ENCODE data around the gene PLAC1. TPM values are rescaled to one million over a fixed set of nuclear protein-coding genes. Genes with fewer than 3 reads are reported as not detected.

The PLAC1 gene
- total RNA-seq, 1 experiment from 2014 or later: 0.34 TPM

- TF ChIP-seq REST (IDR thresholded peaks at IDR 0.05; ENCODE audit: low read depth) (no peak), EGR1 (IDR thresholded peaks at IDR 0.05; ENCODE audit: low read depth) (no peak), TCF7L2 (IDR thresholded peaks at IDR 0.05; ENCODE audit: borderline replicate concordance, extremely low read depth, insufficient read depth, insufficient read length) (no peak), ZNF274 (IDR thresholded peaks at IDR 0.05; ENCODE audit: low read depth, low read length) (no peak), JUND (IDR thresholded peaks at IDR 0.05) (no peak), YY1 (IDR thresholded peaks at IDR 0.05; ENCODE audit: extremely low read depth, insufficient replicate concordance, low read depth, low read length) (no peak)
Observed at GRCh38 chrX:134672101-134672500, 13.8 kb upstream of the PLAC1 start (continued).

- Histone ChIP-seq H2AFZ (ENCODE audit: low read depth, low read length, poor library complexity, severe bottlenecking) (no peak overlapping the region), H3K9me3 (ENCODE audit: control insufficient read depth in 1 of 2, insufficient read depth in 1 of 2, low read depth in 1 of 2, low read length in 2 of 2) (no peaks in the 10 kb centered on the region), H3K4me2 (ENCODE audit: low read length) (no peak overlapping the region), H4K20me1 (ENCODE audit: insufficient read depth) (no peaks in the 10 kb centered on the region), H3K9me2 (ENCODE audit: insufficient read depth) (no peaks in the 10 kb centered on the region), H3K9ac (ENCODE audit: low read length) (no peak overlapping the region), H3K27ac (ENCODE audit: low read depth, low read length) (no peak overlapping the region), H3K27me3 (ENCODE audit: insufficient read depth, low read length) (no peaks in the 10 kb centered on the region), H3K4me3 (replicated peaks in 1 of 2; ENCODE audit: low read depth in 1 of 2, low read length in 2 of 2) (no peak overlapping the region), H3K79me2 (ENCODE audit: insufficient read depth, low read length) (no peaks in the 10 kb centered on the region), H3K4me1 (ENCODE audit: control insufficient read depth in 1 of 2, insufficient read depth in 2 of 2, low read length in 2 of 2) (peaks cover 0 to 14% of the 10 kb centered on the region in 2 experiments; a peak in 3 of 4 replicates), H3K36me3 (ENCODE audit: control insufficient read depth in 1 of 2, insufficient read depth in 2 of 2, low read length in 2 of 2) (no peaks in the 10 kb centered on the region)
- intact Hi-C loops (cut with micrococcal nuclease): no loop called here
- ATAC-seq (no peak), DNase-seq (ENCODE audit: low read depth, low spot score) (no peak)
- ChIA-PET RAD21 (ENCODE audit: low non-redundant PET in 1 of 2, low total read pairs in 2 of 2, uncharacterized antibody in 2 of 2, unreplicated experiment in 2 of 2) (no interaction called here), CTCF (no interaction called here), POLR2A (no interaction called here)
- BruUV-seq (replicated peaks): no TSS peak
- TF ChIP-seq, protein P1, sequence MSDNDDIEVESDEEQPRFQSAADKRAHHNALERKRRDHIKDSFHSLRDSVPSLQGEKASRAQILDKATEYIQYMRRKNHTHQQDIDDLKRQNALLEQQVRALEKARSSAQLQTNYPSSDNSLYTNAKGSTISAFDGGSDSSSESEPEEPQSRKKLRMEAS (IDR thresholded peaks at IDR 0.05): no peak
- TF ChIP-seq REST (IDR thresholded peaks at IDR 0.05; ENCODE audit: low read depth) (no peak), FOSL1 (IDR thresholded peaks at IDR 0.05; ENCODE audit: low read depth) (no peak), SP1 (IDR thresholded peaks at IDR 0.05; ENCODE audit: low read depth) (no peak), EZH2phosphoT487 (IDR thresholded peaks at IDR 0.05; ENCODE audit: borderline replicate concordance) (no peak), CTCF (IDR thresholded peaks at IDR 0.05 in 2 of 3, conservative IDR thresholded peaks at IDR 0.05 in 1 of 3; ENCODE audit: borderline replicate concordance in 1 of 3, insufficient read depth in 1 of 3, low read depth in 2 of 3, low read length in 2 of 3) (no peak), ELF1 (IDR thresholded peaks at IDR 0.05; ENCODE audit: borderline replicate concordance, low read depth) (no peak), YY1 (IDR thresholded peaks at IDR 0.05; ENCODE audit: extremely low read depth, insufficient replicate concordance, low read depth, low read length) (no peak), ZFX (IDR thresholded peaks at IDR 0.05) (no peak), EZH2 (IDR thresholded peaks at IDR 0.05) (no peak)
Observed at GRCh38 chrX:134671294-134671693, 13.0 kb upstream of the PLAC1 start.
